Stimulated activated CD4-positive, alpha-beta T cell treated with anti-CD3 and anti-CD28 coated beads, Interleukin-4, amount 100 ng/mL, for 24 hours (primary cell): ENCODE data around the gene NSL1.
"Not testable (repeated sequence)": the region's sequence is repeated elsewhere in the genome, so short reads cannot be mapped to it uniquely, and the experiment has no call there.

ENCODE experiments used
- DNase-seq: peaks from one replicate; pipeline ENCODE4 v3.0.0-alpha.2; 2020

The NSL1 gene, protein sequence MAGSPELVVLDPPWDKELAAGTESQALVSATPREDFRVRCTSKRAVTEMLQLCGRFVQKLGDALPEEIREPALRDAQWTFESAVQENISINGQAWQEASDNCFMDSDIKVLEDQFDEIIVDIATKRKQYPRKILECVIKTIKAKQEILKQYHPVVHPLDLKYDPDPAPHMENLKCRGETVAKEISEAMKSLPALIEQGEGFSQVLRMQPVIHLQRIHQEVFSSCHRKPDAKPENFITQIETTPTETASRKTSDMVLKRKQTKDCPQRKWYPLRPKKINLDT

GRCh38 chr1:212791676-212792395 is at the start of gene NSL1, which contains the start of gene TATDN3:
NSL1 (minus strand) TSS chr1:212791777; CDS start chr1:212791763, 14 bp downstream.
TATDN3 (plus strand) TSS chr1:212791894; CDS start chr1:212791922, 28 bp downstream.
- DNase-seq, result peak; percentile 95

- no peak for DNase-seq
Observed at GRCh38 chr1:212838145-212838544, 46.6 kb upstream of the NSL1 start.

DNA sequence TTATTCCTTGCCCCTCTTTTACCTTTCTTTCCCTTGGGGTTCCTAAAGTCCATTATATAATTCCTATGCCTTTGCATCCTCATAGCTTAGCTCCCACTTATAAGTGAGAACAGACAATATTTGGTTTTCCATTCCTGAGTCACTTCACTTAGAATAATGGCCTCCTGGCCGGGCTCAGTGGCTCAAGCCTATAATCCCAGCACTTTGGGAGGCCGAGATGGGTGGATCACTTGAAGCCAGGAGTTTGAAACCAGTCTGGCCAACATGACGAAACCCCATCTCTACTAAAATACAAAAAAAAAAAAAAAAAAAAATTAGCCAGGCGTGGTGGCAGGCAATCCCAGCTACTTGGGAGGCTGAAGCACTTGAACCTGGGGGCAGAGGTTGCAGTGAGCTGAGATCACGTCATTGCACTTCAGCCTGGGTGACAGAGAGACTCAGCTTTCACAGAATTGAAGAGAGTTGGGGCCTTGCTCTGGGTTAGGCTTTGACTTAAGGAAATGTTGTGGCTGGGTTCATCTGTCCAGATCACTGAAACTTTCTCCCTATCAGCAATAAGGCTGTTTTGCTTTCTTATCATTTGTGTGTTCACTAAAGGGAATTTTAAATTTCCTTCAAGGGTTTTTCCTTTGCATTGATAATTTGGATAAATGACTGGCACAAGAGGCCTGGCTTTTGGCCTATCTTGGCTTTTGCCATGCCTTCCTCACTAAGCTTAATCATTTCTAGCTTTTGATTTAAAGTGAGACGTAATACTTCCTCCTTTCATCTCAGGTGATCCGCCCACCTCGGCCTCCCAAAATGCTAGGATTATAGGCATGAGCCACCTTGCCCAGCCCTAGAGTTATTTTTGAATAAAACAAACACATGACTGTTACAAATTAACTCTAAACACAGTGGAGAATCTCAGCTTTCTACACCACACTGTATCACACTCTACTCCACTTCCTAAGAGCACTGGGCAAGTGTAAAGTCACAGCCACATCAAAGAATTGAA is 41.9 kb upstream of the NSL1 start:
- DNase-seq, result not testable (repeated sequence)

GRCh38 chr1:212828395-212828794 is 36.8 kb upstream of the NSL1 start:
- DNase-seq, result no peak

DNA sequence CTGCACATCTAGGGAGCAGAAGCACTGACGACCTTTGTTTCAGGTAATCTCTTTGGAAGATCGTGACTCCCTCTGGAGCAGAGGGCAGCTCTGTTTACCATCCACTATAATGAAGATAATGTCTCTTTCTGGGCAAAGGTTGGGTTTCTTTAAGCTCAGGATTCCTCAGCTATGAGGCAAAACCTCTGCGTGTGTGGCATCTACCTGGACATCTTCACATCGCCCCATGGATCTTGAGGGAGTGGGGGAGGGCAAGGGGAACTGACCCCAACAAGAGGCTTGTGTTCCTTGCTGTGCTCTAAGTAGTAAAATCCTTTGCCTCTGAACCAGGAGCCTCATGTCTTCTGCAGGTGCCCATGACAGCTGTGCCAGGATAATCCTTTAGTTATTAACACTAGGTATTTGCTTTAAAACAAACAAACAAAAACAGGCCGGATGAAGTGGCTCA is 36.3 kb upstream of the NSL1 start:
- DNase-seq, result no peak

- no peak for DNase-seq
Observed at GRCh38 chr1:212827171-212827776, 35.7 kb upstream of the NSL1 start.

DNA sequence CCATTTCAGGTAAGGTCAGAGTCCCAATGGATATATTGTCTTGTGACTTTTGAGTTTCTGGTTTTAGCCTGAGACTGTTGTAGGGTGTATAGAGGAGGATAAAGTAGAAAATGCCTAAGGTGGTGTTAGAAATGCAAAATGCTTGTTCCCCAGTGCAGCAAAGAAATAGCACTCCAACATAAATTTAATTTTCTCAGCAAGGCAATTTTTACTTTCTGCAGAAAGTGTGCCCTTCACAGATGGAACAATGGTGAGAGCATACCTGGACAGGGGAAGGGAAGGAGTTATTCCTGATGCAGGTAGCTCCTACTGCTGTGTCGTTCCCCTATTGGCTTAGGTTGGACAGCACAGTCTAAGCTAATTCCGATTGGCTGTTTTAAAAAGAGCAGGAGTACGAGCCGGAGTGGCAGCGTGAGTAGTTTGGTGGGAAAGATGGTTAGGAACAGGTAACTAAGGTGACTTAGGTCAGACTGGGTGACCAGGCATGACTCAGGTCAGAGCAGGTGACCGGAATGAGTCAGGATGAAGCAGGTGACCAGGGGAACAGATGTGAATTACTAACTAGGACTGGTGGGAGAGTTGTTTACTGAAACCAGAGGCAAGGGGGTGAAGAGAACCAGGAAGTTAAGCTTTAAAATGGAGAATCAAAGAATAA is 34.3 kb upstream of the NSL1 start:
- no peak for DNase-seq

- DNase-seq, result no peak
Observed at GRCh38 chr1:212824201-212824600, 32.6 kb upstream of the NSL1 start.

DNA sequence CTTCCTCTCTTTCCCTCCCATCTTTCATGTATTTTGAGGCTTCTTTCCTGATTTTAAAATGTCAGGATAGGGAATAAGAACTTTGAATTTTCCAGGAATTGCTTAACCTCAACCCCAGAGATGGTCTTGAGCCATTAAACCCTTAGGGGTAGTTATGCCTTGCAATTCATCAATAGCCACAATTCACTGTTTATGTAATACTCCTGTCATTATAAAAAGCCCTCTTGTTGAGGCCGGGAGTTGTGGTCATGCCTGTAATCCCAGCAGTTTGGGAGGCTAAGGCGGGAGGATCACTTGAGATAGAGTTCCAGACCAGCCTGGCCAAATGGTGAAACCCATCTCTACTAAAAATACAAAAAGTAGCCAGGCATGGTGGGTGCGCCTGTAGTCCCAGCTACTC is 31.4 kb upstream of the NSL1 start:
- no peak for DNase-seq

DNA sequence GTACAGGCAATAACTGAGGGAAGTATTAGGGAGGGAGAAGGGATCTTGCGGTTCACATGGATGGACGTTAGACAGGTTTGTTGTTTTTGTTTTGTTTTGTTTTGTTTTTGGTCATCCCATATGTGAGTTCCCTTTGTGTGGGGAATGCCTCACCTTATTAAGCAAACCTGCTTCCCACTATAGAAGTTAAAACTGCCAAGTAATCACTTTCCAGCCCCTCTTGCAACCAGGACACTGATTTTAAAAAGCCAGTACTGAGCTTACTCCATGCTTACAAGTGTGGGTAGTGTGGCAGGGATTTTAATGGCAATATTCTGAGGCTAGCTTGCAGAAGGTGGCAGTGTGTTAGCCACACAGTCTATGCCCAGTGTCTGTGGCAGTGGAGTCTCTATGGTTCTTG is 29.4 kb upstream of the NSL1 start:
- no peak for DNase-seq

DNA sequence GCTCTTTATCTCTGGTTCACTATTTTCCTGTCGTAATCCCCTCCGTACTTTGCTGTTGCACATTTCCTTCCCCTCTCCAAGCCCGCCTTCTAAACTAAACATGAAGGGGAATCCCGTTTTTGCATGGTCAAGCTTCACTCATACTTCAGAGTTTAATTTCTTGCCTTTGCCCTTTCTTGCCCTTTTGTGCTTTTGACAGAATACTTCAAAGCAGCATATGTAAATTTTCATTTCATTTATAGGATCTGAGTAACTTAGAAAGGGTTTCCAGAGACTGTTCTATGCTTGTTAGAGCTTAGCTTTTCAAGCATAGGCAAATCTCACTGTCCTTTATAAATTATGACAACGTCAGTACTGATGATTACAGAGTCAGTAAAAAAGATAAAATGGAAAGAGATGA is 28.1 kb upstream of the NSL1 start:
- DNase-seq, result no peak

GRCh38 chr1:212816567-212817278 is 25.1 kb upstream of the NSL1 start:
- DNase-seq, result no peak

DNA sequence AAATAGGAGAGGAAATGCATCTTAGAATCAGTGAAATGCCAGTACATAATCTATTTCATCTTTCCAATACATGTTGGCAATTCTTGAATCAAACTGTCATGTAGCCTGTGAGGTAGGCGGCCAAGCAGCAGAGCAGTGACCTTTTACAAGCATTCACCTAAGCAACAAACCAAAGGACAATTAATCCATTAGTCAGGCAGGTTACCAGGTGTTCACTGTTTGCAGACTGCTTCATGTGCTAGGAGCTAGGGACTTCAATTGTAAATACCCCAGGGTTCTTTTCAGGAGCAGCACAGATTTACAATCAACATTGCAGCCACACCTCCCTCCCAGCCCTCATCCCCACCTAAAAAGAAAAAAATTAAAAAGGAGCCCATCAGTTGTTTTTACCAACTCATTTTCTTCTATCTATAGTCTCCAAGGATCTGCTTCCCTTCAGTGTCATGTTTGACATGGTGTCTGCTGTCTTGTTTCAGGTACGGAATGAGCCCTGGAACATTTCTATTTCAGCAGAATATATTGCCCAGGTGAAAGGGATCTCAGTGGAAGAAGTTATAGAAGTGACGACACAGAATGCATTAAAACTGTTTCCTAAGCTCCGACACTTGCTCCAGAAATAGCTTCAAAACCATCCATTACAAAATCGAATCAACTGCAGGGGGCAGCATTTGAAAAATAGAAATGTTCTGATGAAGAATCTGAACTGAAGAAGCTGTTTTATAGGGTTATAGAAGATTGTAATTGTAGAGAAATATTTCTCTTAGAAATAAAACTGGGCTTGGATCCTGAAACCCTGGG is 23.2 kb upstream of the NSL1 start:
- peak; percentile 8 for DNase-seq

DNA sequence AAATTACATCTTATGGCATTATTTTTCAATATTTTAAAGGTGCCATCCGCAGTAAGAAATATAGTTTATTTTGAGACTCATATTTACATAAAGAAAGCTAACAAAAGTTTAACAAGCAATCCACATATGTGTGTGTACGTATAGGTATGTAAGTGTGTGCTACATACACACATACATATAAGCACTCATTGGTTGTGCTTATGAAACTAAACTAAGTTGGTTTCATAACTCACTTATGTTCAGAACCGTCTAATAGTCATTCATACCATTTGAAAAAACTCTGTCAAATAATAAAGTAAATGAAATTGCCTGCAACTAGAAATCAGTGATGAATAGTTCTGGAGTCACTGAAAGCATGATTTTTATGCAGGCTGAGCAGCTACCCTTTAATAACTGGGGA is 14.2 kb upstream of the NSL1 start:
- DNase-seq, result no peak

GRCh38 chr1:212797681-212798080 is 6.1 kb upstream of the NSL1 start:
- no peak for DNase-seq

GRCh38 chr1:212794561-212795014 is 3.0 kb upstream of the NSL1 start:
- no peak for DNase-seq

DNA sequence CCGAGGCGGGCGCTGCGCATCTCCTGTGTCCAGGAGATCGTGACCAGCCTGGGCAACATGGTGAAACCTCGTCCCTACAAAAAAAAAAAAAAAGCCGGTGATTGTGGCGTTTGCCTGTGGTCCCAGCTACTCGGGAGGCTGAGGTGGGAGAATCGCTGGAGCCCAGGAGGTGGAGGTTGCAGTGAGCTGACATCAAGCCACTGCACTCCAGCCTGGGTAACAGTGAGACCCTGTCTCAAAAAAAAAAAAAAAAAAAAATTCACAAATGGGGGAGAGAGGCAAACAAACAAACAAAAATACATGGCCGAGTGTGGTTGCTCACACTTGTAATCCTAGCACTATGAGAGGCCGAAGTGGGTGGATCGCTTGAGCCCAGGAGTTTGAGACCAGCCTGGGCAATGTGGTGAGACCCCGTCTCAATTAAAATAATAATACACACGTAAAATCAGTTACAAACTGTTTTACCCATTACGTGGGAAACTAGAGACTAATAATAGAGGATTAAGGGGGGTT is 875 bp upstream of the NSL1 start:
- no peak for DNase-seq

- DNase-seq, result no peak
Observed at GRCh38 chr1:212791261-212791675, 309 bp downstream of the NSL1 start.

DNA sequence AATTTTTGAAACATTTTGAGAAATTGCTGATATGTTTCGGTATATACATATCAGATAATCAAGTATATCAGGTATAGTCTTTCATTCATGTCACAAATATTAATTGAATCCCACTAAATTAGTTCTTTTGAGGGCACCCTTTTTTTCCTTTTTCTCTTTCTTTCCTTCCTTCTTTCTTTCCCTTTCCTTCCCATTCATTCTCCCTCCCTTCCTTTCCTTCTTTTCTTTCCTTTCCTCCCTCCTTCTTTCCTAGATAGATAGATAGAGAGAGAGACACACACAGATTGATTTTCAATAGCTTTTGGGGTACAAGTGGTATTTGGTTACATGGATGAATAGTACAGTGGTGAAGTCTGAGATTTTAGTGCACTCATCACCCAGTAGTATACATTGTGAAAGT is 5.7 kb downstream of the NSL1 start:
- no peak for DNase-seq

DNA sequence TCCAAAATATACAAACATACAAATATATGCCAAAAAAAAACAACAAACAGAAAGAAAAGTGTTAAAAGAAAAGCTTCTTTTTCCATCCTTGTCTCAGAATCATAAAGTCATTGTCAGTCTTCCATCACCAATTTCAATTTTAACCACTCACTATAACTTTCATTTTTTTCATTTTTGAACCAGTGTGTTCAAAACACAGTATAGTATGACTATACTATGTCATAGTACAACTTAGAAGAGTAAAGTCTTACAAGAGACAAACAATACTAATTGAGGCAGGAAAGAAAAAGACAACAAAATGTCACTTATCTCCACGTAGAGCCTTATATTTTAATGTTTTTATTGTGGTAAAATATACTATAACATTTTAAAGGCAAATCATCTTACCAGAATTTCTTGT is 7.6 kb downstream of the NSL1 start:
- no peak for DNase-seq
